ENCODE results near the gene TRPM7. TPM values are rescaled to one million over a fixed set of nuclear protein-coding genes. Genes with fewer than 3 reads are reported as not detected.
"Not testable (repeated sequence)": the region's sequence is repeated elsewhere in the genome, so short reads cannot be mapped to it uniquely, and the experiment has no call there.

TRPM7 gene
- total RNA-seq, 1 experiment from 2014 or later = 35.4 TPM

DNA sequence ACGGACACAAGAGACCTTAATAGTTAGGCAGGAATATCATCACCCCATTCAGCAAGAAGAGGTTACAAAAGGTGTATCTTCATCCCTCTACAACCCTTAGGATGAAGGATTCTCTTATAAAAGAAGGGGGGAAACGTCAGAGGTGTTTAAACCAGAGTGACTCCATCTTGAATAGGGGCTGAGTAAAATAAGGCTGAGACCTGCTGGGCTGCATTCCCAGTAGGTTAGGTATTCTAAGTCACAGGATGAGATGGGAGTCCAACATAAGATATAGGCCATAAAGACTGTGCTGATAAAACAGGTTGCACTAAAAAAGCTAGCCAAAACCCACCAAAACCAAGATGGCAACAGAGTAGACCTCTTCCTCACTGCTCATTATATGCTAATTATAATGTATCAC, 16.5 kb downstream of the TRPM7 start:
- DNase-seq (ENCODE audit: low read depth) = no peak

DNA sequence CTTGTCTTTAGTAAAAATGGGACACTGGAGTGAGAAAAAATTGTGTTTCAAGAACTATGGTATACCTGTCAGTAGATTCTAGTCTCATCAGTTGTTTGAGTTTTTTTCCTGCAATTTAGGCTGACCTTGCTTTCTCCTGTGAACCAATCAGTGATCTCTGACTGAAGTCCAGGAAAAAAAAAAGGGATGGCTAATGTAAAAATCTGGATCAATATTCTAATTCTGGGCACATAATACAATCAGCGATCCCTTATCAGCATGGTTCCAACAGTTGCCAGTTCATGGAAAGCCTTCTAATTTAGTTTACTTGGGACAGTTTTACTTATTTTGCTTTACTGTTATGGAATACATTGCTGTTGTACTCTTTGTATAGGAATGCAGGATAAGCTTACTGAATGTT, 17.0 kb downstream of the TRPM7 start:
- no peak for DNase-seq (ENCODE audit: low read depth)

DNA sequence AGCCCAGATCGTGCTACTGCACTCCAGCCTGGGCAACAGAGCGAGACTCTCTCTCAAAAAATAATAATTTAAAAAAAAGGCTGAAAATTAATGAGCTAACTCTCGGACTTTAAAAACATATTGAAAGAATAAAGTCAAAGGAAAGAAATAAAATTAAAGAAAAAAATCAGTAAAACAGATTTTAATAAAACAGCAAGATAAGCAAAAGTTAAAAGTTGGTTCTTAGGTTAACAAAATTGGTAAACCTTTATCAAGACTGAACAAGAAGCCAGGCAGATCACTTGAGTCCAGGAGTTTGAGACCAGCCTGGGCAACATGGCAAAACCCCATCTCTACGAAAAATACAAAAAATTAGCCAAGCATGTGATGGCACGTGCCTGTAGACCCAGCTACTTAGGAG, 20.7 kb downstream of the TRPM7 start:
- no peak for DNase-seq (ENCODE audit: low read depth)

DNA sequence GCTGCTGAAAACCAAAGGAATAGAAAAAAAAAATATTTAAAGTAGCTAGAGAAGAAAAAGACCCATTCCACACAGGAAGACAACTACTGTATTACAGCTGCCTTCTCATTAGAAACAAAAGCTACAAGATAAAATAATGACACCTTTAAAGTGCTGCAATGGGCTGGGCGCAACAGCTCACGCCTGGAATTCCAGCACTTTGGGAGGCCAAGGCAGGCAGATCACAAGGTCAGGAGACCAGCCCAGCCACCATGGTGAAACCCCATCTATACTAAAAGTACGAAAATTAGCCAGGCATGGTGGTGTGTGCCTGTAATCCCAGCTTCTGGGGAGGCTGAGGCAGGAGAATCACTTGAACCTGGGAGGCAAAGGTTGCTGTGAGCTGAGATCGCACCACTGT, 31.0 kb downstream of the TRPM7 start:
- DNase-seq (ENCODE audit: low read depth) = no peak

DNA sequence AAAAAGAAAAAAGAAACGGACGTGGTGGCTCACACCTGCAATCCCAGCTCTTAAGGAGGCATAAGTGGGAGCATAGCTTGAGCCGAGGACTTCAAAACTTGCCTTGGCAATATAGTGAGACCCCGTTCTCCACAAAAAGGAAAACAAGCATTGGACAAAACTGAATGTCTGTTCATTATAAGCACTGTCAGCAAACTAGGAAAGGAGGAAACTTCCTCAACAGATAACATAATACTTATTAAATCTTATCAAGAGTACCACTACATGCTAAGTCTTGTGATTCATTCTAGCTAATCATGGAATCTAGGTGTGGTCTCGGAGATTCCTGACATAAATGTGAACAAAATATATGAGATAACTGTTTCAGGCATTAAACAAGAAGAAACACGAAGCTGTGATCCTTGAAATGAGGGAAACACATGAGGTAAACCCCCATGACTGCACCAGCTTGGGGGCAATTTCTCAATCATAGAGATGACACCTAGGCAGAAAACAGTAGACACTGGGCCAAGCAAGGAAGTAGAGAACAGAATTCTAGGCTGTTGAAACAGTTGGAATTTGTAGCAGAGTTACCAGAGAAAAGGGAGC, 33.3 kb downstream of the TRPM7 start:
- no peak for DNase-seq (ENCODE audit: low read depth)

DNA sequence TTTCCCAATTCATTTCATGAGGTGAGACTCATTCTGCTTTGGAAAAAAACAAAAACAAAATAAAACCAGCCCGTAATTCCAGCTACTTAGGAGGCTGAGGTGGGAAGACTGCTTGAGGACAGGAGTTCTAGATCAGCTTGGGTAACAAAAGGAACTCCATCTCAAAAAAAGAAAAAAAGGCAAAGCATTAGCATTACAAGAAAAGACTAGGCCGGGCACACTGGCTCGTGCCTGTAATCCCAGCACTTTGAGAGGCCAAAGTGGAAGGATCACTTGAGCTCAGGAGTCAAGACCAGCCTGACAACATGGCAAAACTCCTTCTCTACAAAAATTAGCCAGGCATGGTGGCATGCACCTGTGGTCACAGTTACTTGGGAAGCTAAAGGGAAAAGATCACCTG, 33.9 kb downstream of the TRPM7 start:
- DNase-seq (ENCODE audit: low read depth) = no peak

DNA sequence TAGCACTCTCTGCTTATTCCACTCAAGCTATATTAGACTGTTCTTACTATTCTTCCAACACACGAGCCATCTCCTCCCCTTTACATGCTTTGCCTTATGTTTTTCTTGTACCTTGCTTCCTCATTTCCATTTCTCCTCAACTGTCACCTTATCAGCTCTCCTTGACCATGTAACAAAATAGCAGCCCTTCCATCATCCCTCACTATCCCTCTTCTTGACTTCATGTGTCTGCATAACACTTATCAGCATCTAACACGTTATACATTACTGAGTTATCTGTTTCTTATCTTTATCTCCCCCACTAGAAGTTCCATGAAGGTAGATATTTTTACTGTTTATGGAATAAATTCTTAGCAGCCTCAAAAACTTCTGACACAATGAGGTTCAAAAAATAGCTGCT, 45.3 kb downstream of the TRPM7 start:
- no peak for DNase-seq (ENCODE audit: low read depth)

DNA sequence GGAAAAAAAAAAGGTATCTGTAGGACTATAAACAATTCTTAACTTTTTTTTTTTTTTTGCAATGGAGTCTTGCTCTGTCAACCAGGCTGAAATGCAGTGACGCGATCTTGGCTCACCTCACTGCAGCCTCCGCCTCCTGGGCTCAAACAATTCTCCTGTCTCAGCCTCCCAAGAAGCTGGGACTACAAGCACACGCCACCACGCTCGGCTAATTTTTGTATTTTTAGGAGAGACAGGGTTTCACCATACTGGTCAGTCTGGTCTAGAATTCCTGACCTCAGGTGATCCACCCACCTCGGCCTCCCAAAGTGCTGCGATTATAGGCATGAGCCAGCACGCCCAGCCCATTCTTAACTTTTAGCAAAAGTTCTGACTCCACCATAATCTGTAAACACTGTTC, 50.5 kb downstream of the TRPM7 start:
- no peak for DNase-seq (ENCODE audit: low read depth)

DNA sequence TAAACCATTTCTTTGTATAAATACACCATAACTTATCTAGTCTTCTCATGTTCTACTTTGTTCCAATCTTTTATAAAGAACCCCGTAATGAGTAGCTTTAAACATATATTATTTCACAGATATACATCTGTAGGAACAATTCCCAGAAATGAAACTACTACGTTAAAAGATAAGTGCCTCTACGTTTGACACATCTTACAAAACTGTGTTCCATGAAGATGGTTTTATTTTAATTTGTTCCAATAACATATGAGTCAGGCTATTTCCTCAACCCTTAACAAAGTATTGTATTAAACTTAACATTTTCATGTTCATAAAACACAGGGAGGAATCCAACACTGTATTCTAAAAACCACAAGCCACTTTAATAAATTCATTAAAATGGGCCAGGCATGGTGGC, 52.9 kb downstream of the TRPM7 start:
- no peak for DNase-seq (ENCODE audit: low read depth)

DNA sequence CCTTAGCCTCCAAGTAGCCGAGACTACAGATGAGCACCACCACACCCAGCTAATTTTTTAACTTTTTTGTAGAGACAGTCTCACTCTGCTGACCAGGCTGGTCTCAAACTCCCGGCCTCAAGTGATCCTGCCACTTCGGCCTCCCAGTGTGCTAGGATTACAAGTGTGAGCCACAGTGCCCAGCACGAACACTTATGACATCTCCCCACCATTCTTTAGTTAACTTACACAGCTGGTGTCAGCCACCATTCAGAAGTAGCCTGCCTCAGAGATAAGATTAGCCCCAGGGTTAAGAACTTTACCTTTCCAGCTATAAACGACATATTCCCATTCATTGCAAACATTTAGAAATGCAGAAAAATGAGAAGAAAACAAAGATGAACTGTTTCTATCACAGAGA, 58.2 kb downstream of the TRPM7 start:
- DNase-seq (ENCODE audit: low read depth) = no peak

DNA sequence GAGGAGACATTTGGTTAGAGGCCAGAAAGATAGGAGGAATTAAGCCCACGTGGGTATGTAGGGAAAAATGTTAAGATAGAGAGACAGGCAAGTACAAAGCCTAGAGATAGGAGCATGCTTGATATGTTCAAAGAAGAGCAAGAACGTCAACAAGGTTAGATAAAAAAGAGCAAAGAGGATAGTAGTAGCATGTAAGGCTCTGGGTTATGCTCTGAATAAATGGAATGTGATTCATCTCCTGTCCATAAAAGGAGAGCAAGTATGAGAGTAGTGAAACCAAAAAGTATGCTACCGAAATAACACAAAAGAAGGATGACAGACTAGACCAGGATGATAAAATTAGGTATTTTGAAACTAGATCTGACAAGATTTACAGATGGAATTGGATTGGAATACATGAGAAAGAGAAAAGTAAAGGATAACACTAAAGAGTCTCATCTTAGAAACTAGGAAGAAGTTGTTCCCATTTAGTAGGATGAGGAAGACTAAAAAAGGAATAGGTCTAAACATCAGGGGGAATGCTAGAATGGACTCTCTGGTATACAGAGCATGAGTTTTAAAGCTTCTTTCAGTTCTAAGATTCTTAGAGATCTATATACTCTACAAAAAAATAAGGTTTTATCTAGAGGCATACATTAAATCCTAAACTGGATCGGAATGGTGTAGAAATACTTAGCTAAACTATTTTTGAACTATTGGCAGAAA, 59.1 kb downstream of the TRPM7 start:
- no peak for DNase-seq (ENCODE audit: low read depth)

DNA sequence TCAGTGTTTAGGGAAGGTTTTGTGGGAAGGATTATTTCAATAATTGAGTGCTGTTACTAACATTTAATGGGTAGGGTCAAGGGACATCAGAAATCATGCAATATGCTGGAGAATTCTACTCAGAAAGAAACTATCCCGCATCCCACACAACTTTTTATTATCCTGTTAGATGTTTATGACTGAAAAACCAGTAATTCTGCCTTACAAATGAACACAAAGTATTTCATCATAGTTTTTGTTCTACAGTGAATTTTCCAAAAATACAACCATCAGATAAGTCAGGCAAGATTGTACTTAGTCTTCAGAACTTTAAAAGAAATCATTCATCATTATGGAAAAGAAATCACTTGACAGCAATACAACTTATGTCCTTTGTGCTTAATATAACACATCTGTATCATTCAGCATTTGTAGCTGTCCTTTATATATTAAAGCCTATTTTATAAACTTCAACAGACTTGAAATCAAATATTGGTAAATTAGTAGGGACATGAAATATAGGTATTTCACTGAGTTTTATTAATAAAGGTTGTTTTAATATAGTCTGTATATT, 61.9 kb downstream of the TRPM7 start:
- no peak for DNase-seq (ENCODE audit: low read depth)

DNA sequence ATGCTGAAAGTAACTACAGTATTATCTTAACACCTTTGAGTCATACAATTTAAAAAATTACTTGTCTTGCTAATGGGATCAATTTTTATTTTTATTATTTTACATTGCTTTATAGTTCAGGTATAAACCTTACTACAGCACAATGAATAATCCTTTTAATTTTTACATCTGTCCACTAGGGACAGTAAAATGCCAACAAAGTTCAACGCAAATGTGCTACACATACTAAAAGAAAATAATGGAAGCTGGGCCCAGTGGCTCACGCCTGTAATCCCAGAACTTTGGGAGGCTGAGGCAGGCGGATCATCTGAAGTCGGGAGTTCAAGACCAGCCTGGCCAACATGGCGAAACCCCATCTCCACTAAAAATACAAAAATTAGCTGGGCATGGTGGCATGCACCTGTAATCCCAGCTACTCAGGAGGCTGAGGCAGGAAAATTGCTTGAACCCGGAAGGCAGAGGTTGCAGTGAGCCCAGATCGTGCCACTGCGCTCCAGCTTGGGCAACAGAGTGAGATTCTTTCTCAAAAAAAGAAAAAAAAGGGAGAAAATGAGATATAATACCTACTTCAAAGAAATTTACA, 64.1 kb downstream of the TRPM7 start:
- DNase-seq (ENCODE audit: low read depth) = not testable (repeated sequence)

DNA sequence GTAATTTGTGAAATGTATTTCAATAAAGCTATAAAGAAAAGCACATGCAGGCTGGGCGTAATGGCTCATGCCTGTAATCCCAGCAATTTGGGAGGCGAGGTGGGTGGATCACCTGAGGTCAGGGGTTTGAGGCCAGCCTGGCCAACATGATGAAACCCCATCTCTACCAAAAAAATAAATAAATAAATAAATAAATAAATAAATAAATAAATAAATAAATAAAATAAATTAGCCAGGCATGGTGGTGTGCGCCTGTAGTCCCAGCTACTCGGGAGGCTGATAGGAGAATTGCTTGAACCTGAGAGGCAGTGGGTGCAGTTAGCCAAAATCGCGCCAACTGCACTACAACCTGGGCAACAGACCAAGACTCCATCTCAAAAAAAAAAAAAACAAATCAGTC, 69.6 kb downstream of the TRPM7 start:
- not testable (repeated sequence) for DNase-seq (ENCODE audit: low read depth)

DNA sequence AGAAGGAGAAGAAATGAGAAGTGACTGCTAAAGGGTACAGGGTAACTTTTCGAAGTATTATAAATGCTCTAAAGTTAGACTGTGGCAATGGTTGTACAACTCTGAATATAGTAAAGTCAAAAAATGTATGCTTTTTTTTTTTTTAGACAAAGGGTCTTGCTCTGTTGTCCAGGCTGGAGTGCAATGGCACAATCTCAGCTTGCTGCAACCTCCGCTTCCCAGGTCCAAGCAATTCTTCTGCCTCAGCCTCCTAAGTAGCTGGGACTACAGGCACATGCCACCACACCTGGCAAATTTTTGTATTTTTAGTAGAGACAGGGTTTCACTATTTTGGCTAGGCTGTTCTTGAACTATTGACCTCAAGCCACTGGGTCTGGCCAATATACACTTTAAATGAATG, 70.0 kb downstream of the TRPM7 start:
- DNase-seq (ENCODE audit: low read depth) = not testable (repeated sequence)

DNA sequence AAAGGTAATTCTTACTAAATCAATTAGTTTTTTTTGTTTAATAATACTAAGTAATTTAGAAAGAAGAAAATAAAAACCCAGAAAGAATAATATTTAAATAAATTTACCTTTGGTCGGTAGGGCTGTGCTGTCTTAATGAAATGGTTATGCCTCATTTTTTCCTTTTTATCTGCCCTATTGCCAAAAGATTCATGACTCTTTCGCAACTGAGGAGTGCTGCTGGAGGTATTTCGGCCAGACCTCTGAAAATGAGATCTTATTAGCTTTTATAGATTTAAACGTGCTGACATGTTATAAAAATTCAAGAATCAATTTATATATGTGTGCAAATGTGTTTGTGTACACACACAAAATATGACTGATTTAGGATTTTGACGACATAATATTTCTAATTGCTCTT, 73.0 kb downstream of the TRPM7 start:
- no peak for DNase-seq (ENCODE audit: low read depth)

DNA sequence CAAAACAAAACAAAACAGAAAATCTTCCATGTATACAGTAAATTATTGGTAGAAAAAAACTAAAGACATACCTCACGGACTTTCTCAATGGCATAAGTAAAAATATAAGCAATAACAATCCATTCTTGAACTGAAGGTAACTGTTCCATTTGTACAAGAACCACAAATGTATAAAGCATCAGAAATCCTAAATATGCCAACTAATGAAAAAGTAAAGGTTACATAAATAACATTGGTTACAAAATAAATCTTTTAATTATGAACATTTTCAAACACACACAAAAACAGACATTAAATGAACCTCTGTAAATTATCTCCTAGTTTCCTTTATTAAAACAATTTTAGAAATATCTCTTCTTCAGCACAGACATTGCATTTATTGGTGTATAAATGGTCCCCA, 79.5 kb downstream of the TRPM7 start:
- no peak for DNase-seq (ENCODE audit: low read depth)

DNA sequence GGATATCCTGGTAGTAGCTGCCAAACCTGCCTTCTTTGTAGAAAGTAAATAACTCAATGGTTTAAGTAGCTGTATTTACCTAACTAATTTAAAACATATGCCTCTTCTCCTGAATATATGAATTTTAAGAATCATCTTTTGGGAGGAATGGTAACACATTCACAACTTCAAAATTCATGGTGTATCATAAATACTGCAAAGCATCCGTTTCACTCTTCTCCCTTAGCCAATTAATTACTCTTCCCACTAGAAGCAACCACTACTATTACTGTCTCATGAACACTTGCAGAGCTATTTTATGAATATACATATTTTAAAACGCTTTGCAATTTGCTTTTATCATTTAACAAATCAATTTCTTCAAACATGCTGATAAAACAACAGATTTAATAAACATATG, 81.1 kb downstream of the TRPM7 start:
- DNase-seq (ENCODE audit: low read depth) = no peak

DNA sequence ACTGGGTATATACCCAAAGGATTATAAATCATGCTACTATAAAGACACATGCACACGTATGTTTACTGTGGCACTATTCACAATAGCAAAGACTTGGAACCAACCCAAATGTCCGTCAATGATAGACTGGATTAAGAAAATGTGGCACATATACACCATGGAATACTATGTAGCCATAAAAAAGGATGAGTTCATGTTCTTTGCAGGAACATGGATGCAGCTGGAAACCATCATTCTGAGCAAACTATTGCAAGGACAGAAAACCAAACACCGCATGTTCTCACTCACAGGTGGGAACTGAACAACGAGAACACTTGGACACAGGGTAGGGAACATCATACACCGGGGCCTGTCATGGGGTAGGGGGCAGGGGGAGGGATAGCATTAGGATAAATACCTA, 84.6 kb downstream of the TRPM7 start:
- not testable (repeated sequence) for DNase-seq (ENCODE audit: low read depth)

DNA sequence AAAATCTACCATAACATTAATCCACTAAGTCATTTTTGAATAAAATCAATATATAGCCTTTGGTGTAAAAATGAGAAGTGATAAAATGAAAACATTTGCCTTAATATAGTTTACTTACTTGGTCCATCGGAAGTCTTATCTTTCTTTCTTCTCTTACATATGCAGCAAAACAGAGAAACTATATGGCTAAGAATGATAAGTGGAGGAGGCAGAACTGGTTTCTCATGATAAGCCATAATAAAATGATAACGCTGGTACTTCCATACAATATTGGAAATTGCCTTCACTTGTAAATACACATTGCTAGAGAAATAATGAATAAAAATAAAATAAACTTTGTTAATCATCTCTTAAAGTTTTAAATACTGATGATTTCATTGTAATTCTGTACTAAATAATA, 92.3 kb downstream of the TRPM7 start:
- no peak for DNase-seq (ENCODE audit: low read depth)

DNA sequence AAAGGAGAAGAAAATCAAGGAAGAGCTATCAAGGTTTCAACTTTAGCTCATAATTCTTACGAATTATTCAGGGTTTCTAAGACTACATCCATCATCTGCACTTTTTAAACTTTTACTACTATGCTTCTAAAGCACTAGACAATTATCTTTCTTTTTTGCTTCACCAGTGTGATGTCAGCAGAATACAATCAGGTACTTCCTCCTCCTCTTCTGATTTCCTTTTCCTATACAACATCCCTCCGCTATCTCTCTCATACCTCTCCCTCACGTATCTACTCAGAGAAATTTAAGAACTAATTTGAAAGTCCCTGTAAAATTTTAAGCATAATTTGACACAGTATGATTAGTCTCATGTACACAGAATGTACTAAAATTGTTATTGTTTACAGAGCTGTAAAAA, 92.8 kb downstream of the TRPM7 start:
- DNase-seq (ENCODE audit: low read depth) = no peak

DNA sequence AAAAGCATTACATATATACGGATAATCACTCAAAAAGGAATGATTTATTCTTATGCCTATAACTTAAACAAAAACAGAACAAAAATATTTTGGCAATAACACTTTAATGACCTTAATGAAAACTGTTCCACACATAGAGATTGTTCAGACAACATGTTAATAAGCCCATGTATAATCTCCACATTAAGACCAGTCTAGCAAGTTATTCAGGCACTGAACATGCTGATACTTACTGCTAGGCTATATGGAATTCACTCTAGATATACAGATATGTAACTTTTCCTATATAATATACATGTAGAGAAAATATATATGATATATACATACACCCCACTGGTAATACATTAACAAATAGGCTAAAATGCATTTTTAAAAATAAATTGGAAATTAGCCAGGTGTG, 96.3 kb downstream of the TRPM7 start:
- no peak for DNase-seq (ENCODE audit: low read depth)

DNA sequence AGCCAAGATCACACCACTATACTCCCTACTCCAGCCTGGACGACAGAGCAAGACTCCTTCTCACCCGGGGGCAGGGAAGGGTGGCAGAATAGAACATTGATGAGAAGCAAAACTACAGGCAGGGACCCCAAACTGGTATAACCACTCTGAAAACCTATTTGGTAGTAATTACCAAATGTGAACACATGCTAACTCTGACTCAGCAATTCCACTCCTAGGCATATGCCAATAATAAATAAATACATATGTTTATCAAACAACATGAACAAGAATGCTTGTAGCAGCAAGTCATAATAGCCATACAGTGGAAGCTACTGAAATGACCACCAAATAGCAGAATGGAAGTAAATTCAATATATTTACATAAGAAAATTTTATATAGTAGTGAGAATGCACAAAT, 109.1 kb downstream of the TRPM7 start:
- DNase-seq (ENCODE audit: low read depth) = no peak

All from Daoy (cell line).